Activated CD4-positive, alpha-beta T cell treated with anti-CD3 and anti-CD28 coated beads, Interleukin-2, amount 50 U/mL, for 4 hours (primary cell): ENCODE measurements around the gene FGD5.

ENCODE experiments used
- DNase-seq, 2 experiments: peaks; one replicate each; pipeline ENCODE4 v3.0.0-alpha.2; 2020

Gene FGD5

GRCh38 chr3:14818804-14819500 is at the start of gene FGD5:
TSS of gene FGD5 (plus strand) at chr3:14818962. CDS start at chr3:14819072, 110 bp downstream.
- DNase-seq = no peak

GRCh38 chr3:14769544-14770325 is 49.0 kb upstream of the FGD5 start:
- DNase-seq = no peak

- no peak for DNase-seq
These were observed 48.2 kb upstream of the FGD5 start for GRCh38 chr3:14770591-14770990.

GRCh38 chr3:14771593-14772497 is 46.9 kb upstream of the FGD5 start:
- no peak for DNase-seq

GRCh38 chr3:14772533-14773138 is 46.1 kb upstream of the FGD5 start:
- DNase-seq = no peak

- DNase-seq = no peak
These were observed 45.5 kb upstream of the FGD5 start for GRCh38 chr3:14773281-14773680.

- no peak for DNase-seq
These were observed 45.1 kb upstream of the FGD5 start for GRCh38 chr3:14773691-14774128.

- no peak for DNase-seq
These were observed 44.3 kb upstream of the FGD5 start for GRCh38 chr3:14774431-14774830.

GRCh38 chr3:14775011-14775410 is 43.8 kb upstream of the FGD5 start:
- DNase-seq = no peak

- no peak for DNase-seq
These were observed 43.2 kb upstream of the FGD5 start for GRCh38 chr3:14775563-14775962.

- DNase-seq = no peak
These were observed 39.6 kb upstream of the FGD5 start for GRCh38 chr3:14779069-14779685.

GRCh38 chr3:14780927-14781507 is 37.7 kb upstream of the FGD5 start:
- DNase-seq = no peak

- DNase-seq = no peak
These were observed 35.2 kb upstream of the FGD5 start for GRCh38 chr3:14783480-14784086.

- DNase-seq = no peak
These were observed 34.6 kb upstream of the FGD5 start for GRCh38 chr3:14784087-14784681.

GRCh38 chr3:14785207-14786155 is 33.3 kb upstream of the FGD5 start:
- DNase-seq = no peak

- DNase-seq = no peak
These were observed 32.4 kb upstream of the FGD5 start for GRCh38 chr3:14786369-14786768.

- no peak for DNase-seq
These were observed 31.1 kb upstream of the FGD5 start for GRCh38 chr3:14787630-14788029.

- DNase-seq = no peak
These were observed 30.1 kb upstream of the FGD5 start for GRCh38 chr3:14788644-14789043.

GRCh38 chr3:14789221-14789620 is 29.5 kb upstream of the FGD5 start:
- DNase-seq = no peak
